SK-N-SH (cell line): ENCODE measurements around the gene CDX2.

Experiments used
- FOXJ3 ChIP-seq: sonication (generic); formaldehyde crosslinking; IDR thresholded peaks from 2 replicates; pipeline ENCODE4 v1.5.1; 2020; ENCODE audit warnings: mild to moderate bottlenecking, missing genetic modification reagents
- FOXM1 ChIP-seq: IDR thresholded peaks from 2 replicates; pipeline ENCODE4 v1.4.0; 2012; ENCODE audit warnings: low read depth, mild to moderate bottlenecking
- GABPA ChIP-seq: IDR thresholded peaks from 2 replicates; pipeline ENCODE4 v1.4.0; 2012; ENCODE audit warnings: low read depth, mild to moderate bottlenecking
- GATA2 ChIP-seq: sonication (generic); formaldehyde crosslinking; IDR thresholded peaks from 2 replicates; pipeline ENCODE4 v1.5.0; 2020; ENCODE audit warnings: mild to moderate bottlenecking, missing genetic modification reagents
- JUND ChIP-seq: IDR thresholded peaks from 2 replicates; pipeline ENCODE4 v1.4.0; 2012
- NFIC ChIP-seq: IDR thresholded peaks from 2 replicates; pipeline ENCODE4 v1.4.0; 2012; ENCODE audit warnings: borderline replicate concordance
- RAD21 ChIP-seq: IDR thresholded peaks from 2 replicates; pipeline ENCODE4 v1.6.1; 2012; ENCODE audit warnings: mild to moderate bottlenecking, low read length
- SIN3A ChIP-seq: IDR thresholded peaks from 2 replicates; pipeline ENCODE4 v1.6.1; 2012; ENCODE audit warnings: low read depth, mild to moderate bottlenecking, low read length, moderate library complexity, borderline replicate concordance
- SMC3 ChIP-seq: IDR thresholded peaks from 2 replicates; pipeline ENCODE4 v1.6.1; 2012; ENCODE audit warnings: low read depth, low read length, improper control_type of control experiment
- TCF12 ChIP-seq: IDR thresholded peaks from 2 replicates; pipeline ENCODE4 v1.4.0; 2012
- TF ChIP-seq, protein P1 (sequence below): fragments of 200-600 bp; sonication (generic); IDR thresholded peaks from 2 replicates; pipeline ENCODE4 v1.6.1; 2017; ENCODE audit warnings: antibody characterized with exemption, mild to moderate bottlenecking, moderate library complexity
- TF ChIP-seq, protein P2 (sequence below): IDR thresholded peaks from 2 replicates; pipeline ENCODE4 v1.4.0; 2012; ENCODE audit warnings: low read depth, borderline replicate concordance
- TF ChIP-seq, protein P3 (sequence below): fragments of 150-350 bp; IDR thresholded peaks from 2 replicates; pipeline ENCODE4 v1.6.1; 2016; ENCODE audit warnings: mild to moderate bottlenecking, low read depth, low read length

DNA sequence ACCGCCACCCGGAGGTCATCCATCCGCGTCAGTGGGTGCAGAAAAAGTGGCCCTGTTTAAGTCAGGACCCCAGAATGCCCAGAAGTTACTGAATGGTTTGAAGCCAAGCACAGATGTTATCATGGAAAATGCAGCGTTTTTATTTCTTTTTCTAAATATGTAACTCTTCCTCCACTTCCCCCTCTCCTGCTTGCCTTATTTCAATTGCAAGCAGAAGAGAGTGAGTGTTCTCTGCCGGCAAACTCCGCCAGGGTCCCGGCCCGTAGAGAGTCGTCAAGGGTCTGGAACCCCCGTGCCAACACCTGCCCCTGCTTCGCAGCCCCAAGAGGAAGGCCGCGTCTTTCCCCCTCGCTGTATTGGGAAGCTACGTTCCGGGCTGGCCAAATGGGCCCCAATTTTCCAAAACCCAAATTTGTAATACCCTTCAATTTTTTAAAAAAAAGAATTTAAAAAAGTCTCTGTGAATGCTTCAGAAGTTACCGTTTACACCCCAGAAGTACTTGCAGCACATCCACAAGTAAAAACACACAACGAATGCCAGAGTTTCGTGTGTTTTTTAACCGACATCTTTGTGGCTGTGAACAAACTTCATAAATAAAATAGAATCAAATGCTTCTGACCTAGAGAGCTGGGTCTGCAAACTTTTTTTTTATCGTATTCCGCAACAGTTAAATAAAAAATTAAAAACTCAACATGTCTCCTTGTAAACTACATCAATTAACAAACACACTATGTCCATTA is 50.0 kb downstream of the CDX2 start:
- no peak for TF ChIP-seq TCF12
- no peak for TF ChIP-seq FOXJ3 (CRISPR knock-in tag)
- TF ChIP-seq, protein P1, sequence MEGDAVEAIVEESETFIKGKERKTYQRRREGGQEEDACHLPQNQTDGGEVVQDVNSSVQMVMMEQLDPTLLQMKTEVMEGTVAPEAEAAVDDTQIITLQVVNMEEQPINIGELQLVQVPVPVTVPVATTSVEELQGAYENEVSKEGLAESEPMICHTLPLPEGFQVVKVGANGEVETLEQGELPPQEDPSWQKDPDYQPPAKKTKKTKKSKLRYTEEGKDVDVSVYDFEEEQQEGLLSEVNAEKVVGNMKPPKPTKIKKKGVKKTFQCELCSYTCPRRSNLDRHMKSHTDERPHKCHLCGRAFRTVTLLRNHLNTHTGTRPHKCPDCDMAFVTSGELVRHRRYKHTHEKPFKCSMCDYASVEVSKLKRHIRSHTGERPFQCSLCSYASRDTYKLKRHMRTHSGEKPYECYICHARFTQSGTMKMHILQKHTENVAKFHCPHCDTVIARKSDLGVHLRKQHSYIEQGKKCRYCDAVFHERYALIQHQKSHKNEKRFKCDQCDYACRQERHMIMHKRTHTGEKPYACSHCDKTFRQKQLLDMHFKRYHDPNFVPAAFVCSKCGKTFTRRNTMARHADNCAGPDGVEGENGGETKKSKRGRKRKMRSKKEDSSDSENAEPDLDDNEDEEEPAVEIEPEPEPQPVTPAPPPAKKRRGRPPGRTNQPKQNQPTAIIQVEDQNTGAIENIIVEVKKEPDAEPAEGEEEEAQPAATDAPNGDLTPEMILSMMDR, result no peak
- TF ChIP-seq SIN3A, result no peak
- TF ChIP-seq JUND, result no peak
- TF ChIP-seq, protein P2, sequence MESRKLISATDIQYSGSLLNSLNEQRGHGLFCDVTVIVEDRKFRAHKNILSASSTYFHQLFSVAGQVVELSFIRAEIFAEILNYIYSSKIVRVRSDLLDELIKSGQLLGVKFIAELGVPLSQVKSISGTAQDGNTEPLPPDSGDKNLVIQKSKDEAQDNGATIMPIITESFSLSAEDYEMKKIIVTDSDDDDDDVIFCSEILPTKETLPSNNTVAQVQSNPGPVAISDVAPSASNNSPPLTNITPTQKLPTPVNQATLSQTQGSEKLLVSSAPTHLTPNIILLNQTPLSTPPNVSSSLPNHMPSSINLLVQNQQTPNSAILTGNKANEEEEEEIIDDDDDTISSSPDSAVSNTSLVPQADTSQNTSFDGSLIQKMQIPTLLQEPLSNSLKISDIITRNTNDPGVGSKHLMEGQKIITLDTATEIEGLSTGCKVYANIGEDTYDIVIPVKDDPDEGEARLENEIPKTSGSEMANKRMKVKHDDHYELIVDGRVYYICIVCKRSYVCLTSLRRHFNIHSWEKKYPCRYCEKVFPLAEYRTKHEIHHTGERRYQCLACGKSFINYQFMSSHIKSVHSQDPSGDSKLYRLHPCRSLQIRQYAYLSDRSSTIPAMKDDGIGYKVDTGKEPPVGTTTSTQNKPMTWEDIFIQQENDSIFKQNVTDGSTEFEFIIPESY, result no peak
- TF ChIP-seq RAD21, result no peak
- no peak for TF ChIP-seq SMC3
- TF ChIP-seq GABPA, result no peak
- TF ChIP-seq, protein P3, sequence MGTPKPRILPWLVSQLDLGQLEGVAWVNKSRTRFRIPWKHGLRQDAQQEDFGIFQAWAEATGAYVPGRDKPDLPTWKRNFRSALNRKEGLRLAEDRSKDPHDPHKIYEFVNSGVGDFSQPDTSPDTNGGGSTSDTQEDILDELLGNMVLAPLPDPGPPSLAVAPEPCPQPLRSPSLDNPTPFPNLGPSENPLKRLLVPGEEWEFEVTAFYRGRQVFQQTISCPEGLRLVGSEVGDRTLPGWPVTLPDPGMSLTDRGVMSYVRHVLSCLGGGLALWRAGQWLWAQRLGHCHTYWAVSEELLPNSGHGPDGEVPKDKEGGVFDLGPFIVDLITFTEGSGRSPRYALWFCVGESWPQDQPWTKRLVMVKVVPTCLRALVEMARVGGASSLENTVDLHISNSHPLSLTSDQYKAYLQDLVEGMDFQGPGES, result no peak
- TF ChIP-seq FOXM1, result no peak
- TF ChIP-seq NFIC, result no peak
- TF ChIP-seq GATA2, result no peak
